Type B pancreatic cell (in vitro differentiated cells): ENCODE results near the gene TBC1D2. TPM values are rescaled to one million over a fixed set of nuclear protein-coding genes. Genes with fewer than 3 reads are reported as not detected.

Experiments
- DNase-seq: peaks from one replicate; pipeline ENCODE4 v3.0.0; 2021; ENCODE audit warnings: mixed read lengths; ENCODE audit not compliant: unreplicated experiment; ENCODE audit errors: extremely low spot score
- H3K27ac Mint-ChIP-seq: 2 replicates; pipeline ENCODE4 v1.8.0; 2021; ENCODE audit warnings: mild to moderate bottlenecking, mixed read lengths
- H3K27me3 Mint-ChIP-seq: 2 replicates; pipeline ENCODE4 v1.8.0; 2021; ENCODE audit warnings: mixed read lengths
- H3K36me3 Mint-ChIP-seq: 2 replicates; pipeline ENCODE4 v1.8.0; 2021; ENCODE audit warnings: mixed read lengths
- H3K4me1 Mint-ChIP-seq: one replicate; pipeline ENCODE4 v1.8.0; 2021; ENCODE audit warnings: mixed read lengths; ENCODE audit not compliant: unreplicated experiment
- H3K4me3 Mint-ChIP-seq: 2 replicates; pipeline ENCODE4 v1.8.0; 2021; ENCODE audit warnings: mild to moderate bottlenecking, mixed read lengths
- H3K9me3 Mint-ChIP-seq: 2 replicates; pipeline ENCODE4 v1.8.0; 2021; ENCODE audit warnings: mixed read lengths
- CTCF ChIP-seq: fragments of 200-600 bp; sonication (generic); conservative IDR thresholded peaks from 2 replicates; pipeline ENCODE4 v1.5.0; 2021; ENCODE audit warnings: antibody characterized with exemption, mild to moderate bottlenecking
- total RNA-seq: library from RNA; stranded (reverse); gene quantifications from 2 replicates; pipeline ENCODE4 v1.2.1, GENCODE V29; 2021; ENCODE audit warnings: low replicate concordance

TBC1D2 gene
- total RNA-seq, 1 donor from 2014 or later: 9.4 TPM

GRCh38 chr9:98208635-98209034 is 46.8 kb downstream of the TBC1D2 start:
- H3K27ac Mint-ChIP-seq: no peak overlapping the region
- no peak overlapping the region for H3K4me3 Mint-ChIP-seq
- H3K4me1 Mint-ChIP-seq: peaks cover 7% of the 10 kb centered on the region
- H3K9me3 Mint-ChIP-seq: no peaks in the 10 kb centered on the region
- no peak for TF ChIP-seq CTCF
- no peak for DNase-seq
- no peaks in the 10 kb centered on the region for H3K27me3 Mint-ChIP-seq
- H3K36me3 Mint-ChIP-seq: no peaks in the 10 kb centered on the region

- Mint-ChIP-seq H3K4me3 (no peak overlapping the region), H3K27ac (no peak overlapping the region)
These were observed 47.8 kb downstream of the TBC1D2 start for GRCh38 chr9:98207606-98208005.

GRCh38 chr9:98206754-98207153 is 48.7 kb downstream of the TBC1D2 start:
- no peaks in the 10 kb centered on the region for H3K4me1 Mint-ChIP-seq
- no peaks in the 10 kb centered on the region for H3K27me3 Mint-ChIP-seq
- no peaks in the 10 kb centered on the region for H3K9me3 Mint-ChIP-seq
- TF ChIP-seq CTCF: no peak
- H3K27ac Mint-ChIP-seq: no peak overlapping the region
- H3K36me3 Mint-ChIP-seq: no peaks in the 10 kb centered on the region
- H3K4me3 Mint-ChIP-seq: no peak overlapping the region
- no peak for DNase-seq

More at GRCh38 chr9:98207606-98208005, 47.8 kb downstream of the TBC1D2 start:
- no peaks in the 10 kb centered on the region for H3K4me1 Mint-ChIP-seq
- no peak for TF ChIP-seq CTCF
- no peak for DNase-seq
- H3K36me3 Mint-ChIP-seq: no peaks in the 10 kb centered on the region
- H3K9me3 Mint-ChIP-seq: no peaks in the 10 kb centered on the region
- H3K27me3 Mint-ChIP-seq: no peaks in the 10 kb centered on the region

- H3K4me3 Mint-ChIP-seq: no peak overlapping the region
- H3K9me3 Mint-ChIP-seq: no peaks in the 10 kb centered on the region
- no peak overlapping the region for H3K27ac Mint-ChIP-seq
- no peak for TF ChIP-seq CTCF
- no peak for DNase-seq
- H3K27me3 Mint-ChIP-seq: peaks cover under 1% of the 10 kb centered on the region
- H3K36me3 Mint-ChIP-seq: peaks cover under 1% of the 10 kb centered on the region
- H3K4me1 Mint-ChIP-seq: no peaks in the 10 kb centered on the region
These were observed 50.8 kb downstream of the TBC1D2 start for GRCh38 chr9:98204692-98205091.

- H3K4me3 Mint-ChIP-seq: no peak overlapping the region
- H3K27ac Mint-ChIP-seq: no peak overlapping the region
- no peaks in the 10 kb centered on the region for H3K4me1 Mint-ChIP-seq
- H3K9me3 Mint-ChIP-seq: no peaks in the 10 kb centered on the region
- TF ChIP-seq CTCF: no peak
- peaks cover 3% of the 10 kb centered on the region for H3K36me3 Mint-ChIP-seq
- DNase-seq: no peak
- H3K27me3 Mint-ChIP-seq: peaks cover 3% of the 10 kb centered on the region
These were observed 52.3 kb downstream of the TBC1D2 start for GRCh38 chr9:98203153-98203552.

- H3K27me3 Mint-ChIP-seq: peaks cover 3% of the 10 kb centered on the region
- TF ChIP-seq CTCF: no peak
- DNase-seq: no peak
- no peaks in the 10 kb centered on the region for H3K9me3 Mint-ChIP-seq
- H3K4me1 Mint-ChIP-seq: no peaks in the 10 kb centered on the region
- H3K27ac Mint-ChIP-seq: no peak overlapping the region
- peaks cover 3% of the 10 kb centered on the region for H3K36me3 Mint-ChIP-seq
- H3K4me3 Mint-ChIP-seq: no peak overlapping the region
These were observed 53.2 kb downstream of the TBC1D2 start for GRCh38 chr9:98202252-98202651.
